Endothelial cell of umbilical vein (primary cell): Measurements from ENCODE around the gene ANKFN1. TPM values are rescaled to one million over a fixed set of nuclear protein-coding genes. Genes with fewer than 3 reads are reported as not detected.

ENCODE experiments used
- BruUV-seq: library from RNA; stranded (reverse); fragments of 400-500 nt; replicated peaks from 2 replicates; lab custom pipeline; 2021; lab: Mats Ljungman, UMichigan
- CTCF ChIA-PET: fragments of 300-600, 350-600 bp; sonication (Branson Sonifier 250); formaldehyde crosslinking; loops from one replicate; lab custom pipeline; 2021; ENCODE audit warnings: antibody characterized with exemption, inconsistent platforms; lab: Charles Lee
- POLR2A ChIA-PET: fragments of 300-600, 350-600 bp; sonication (Branson Sonifier 250); formaldehyde crosslinking; loops from one replicate; lab custom pipeline; 2021; ENCODE audit warnings: antibody characterized with exemption, inconsistent platforms; lab: Charles Lee
- DNase-seq: peaks from one replicate; pipeline ENCODE4 v3.0.0-alpha.2; 2011; ENCODE audit warnings: low read depth, low spot score
- FAIRE-seq: peaks from 2 replicates; lab custom pipeline; 2011; peaks lifted over from hg19 to GRCh38; lab: Jason Lieb, UNC
- H2AFZ ChIP-seq: 2 replicates; pipeline ENCODE4 v1.6.0; 2012; ENCODE audit warnings: low read depth, low read length, control low read depth, inconsistent platforms
- H3K27ac ChIP-seq: 2 replicates; pipeline ENCODE4 v1.5.1; 2011; ENCODE audit warnings: low read depth, mild to moderate bottlenecking, control low read depth, low read length, moderate library complexity; ENCODE audit not compliant: insufficient read depth
- H3K27me3 ChIP-seq, 2 experiments: 2 replicates each; pipeline versions ENCODE4 v1.6.0 to v1.6.1; 2011; ENCODE audit warnings: low read length in 2 of 2, mixed read lengths in 1 of 2; ENCODE audit not compliant: control insufficient read depth in 2 of 2, insufficient read depth in 2 of 2
- H3K36me3 ChIP-seq, 2 experiments: 2 replicates in 1 of 2; 3 replicates in 1 of 2; pipeline ENCODE4 v1.5.1; 2011; ENCODE audit warnings: low read length in 2 of 2, mild to moderate bottlenecking in 1 of 2, moderate library complexity in 1 of 2; ENCODE audit not compliant: control insufficient read depth in 2 of 2, insufficient read depth in 2 of 2; ENCODE audit errors: extremely low read depth in 1 of 2
- H3K4me1 ChIP-seq: 3 replicates; pipeline ENCODE4 v1.5.1; 2011; ENCODE audit warnings: mild to moderate bottlenecking, low read length; ENCODE audit not compliant: control insufficient read depth, insufficient read depth; ENCODE audit errors: extremely low read depth
- H3K4me2 ChIP-seq: 2 replicates; pipeline ENCODE4 v1.6.1; 2011; ENCODE audit warnings: low read length, control low read depth, mixed read lengths; ENCODE audit not compliant: insufficient read depth
- H3K4me3 ChIP-seq, 3 experiments: fragments of 200-600 bp in 1 of 3; sonication (generic), shearing (Covaris generic) in 1 of 3; replicated peaks in 1 of 3; 2 replicates each; pipeline ENCODE4 v1.5.1; 2011 to 2016; ENCODE audit warnings: control low read depth in 3 of 3, low read length in 3 of 3, mild to moderate bottlenecking in 2 of 3, inconsistent platforms in 1 of 3, low read depth in 1 of 3, moderate library complexity in 1 of 3; ENCODE audit not compliant: insufficient read depth in 1 of 3
- H3K79me2 ChIP-seq: 2 replicates; pipeline ENCODE4 v1.6.0; 2012; ENCODE audit warnings: low read length, inconsistent platforms; ENCODE audit not compliant: control insufficient read depth, insufficient read depth
- H3K9ac ChIP-seq: replicated peaks from 2 replicates; pipeline ENCODE3; 2011; ENCODE audit warnings: low read length, control low read depth; ENCODE audit not compliant: insufficient read depth; ENCODE audit errors: extremely low read depth
- H3K9me1 ChIP-seq: replicated peaks from 3 replicates; pipeline ENCODE4 v1.6.0; 2011; ENCODE audit warnings: mild to moderate bottlenecking, low read length; ENCODE audit not compliant: control insufficient read depth, insufficient read depth; ENCODE audit errors: extremely low read depth
- H3K9me3 ChIP-seq: replicated peaks from 2 replicates; pipeline ENCODE4 v1.5.1; 2012; ENCODE audit warnings: low read length, inconsistent platforms; ENCODE audit not compliant: control insufficient read depth, insufficient read depth
- H4K20me1 ChIP-seq: replicated peaks from 2 replicates; pipeline ENCODE3; 2011; ENCODE audit warnings: mild to moderate bottlenecking, low read length; ENCODE audit not compliant: control insufficient read depth, insufficient read depth; ENCODE audit errors: extremely low read depth
- CTCF ChIP-seq, 2 donors: IDR thresholded peaks; 1 replicate in 1 of 2; 2 replicates in 1 of 2; pipeline ENCODE4 v1.5.1; 2011; ENCODE audit warnings: low read length in 2 of 2, mild to moderate bottlenecking in 2 of 2, moderate library complexity in 2 of 2, control low read depth in 1 of 2, inconsistent platforms in 1 of 2, low read depth in 1 of 2; ENCODE audit not compliant: insufficient read depth in 1 of 2; ENCODE audit errors: extremely low read depth in 1 of 2
- GATA2 ChIP-seq: IDR thresholded peaks from 2 replicates; pipeline ENCODE4 v1.7.0; 2011; ENCODE audit warnings: low read depth, mild to moderate bottlenecking, moderate library complexity, mixed read lengths, low read length; ENCODE audit not compliant: insufficient read length, insufficient read depth
- JUN ChIP-seq: IDR thresholded peaks from 2 replicates; pipeline ENCODE4 v1.6.1; 2011; ENCODE audit warnings: borderline replicate concordance, low read depth; ENCODE audit not compliant: insufficient read length, insufficient read depth
- MAX ChIP-seq: IDR thresholded peaks from 2 replicates; pipeline ENCODE4 v1.6.1; 2011; ENCODE audit not compliant: insufficient read depth, insufficient read length
- MYC ChIP-seq: IDR thresholded peaks from one replicate; pipeline ENCODE4 v1.6.1; 2011; ENCODE audit warnings: mild to moderate bottlenecking, low read depth, low read length
- dilution Hi-C: fragments of 300-500 bp; cut with MboI; formaldehyde crosslinking; loops from one replicate; pipeline ENCODE4 v1.15.0; 2019; ENCODE audit warnings: low sequenced_read_pairs; ENCODE audit not compliant: extremely low pct_ligation_motif_present
- intact Hi-C: fragments of 100-400 bp; cut with micrococcal nuclease; formaldehyde crosslinking; loops from one replicate; pipeline ENCODE4 v1.10.0; 2022
- polyA plus RNA-seq, 4 experiments: library from polyadenylated mRNA; depleted of rRNA in 3 of 4; stranded (reverse) in 3 of 4; unstranded in 1 of 4; fragments of >200 nt; gene quantifications; 2 replicates each; pipeline versions ENCODE4 v1.2.1 to v1.2.3, GENCODE V29; 2011 to 2012; ENCODE audit warnings: missing spikeins in 1 of 4
- total RNA-seq: library from RNA; stranded (reverse); gene quantifications from 2 replicates; pipeline ENCODE4 v1.2.3, GENCODE V29; 2021

ANKFN1 gene
- total and polyA plus RNA-seq, 2 donors (not counting 3 experiments of a cell fraction or from before 2014, with no cell fraction given) = 0.15 TPM; not detected in 1

DNA sequence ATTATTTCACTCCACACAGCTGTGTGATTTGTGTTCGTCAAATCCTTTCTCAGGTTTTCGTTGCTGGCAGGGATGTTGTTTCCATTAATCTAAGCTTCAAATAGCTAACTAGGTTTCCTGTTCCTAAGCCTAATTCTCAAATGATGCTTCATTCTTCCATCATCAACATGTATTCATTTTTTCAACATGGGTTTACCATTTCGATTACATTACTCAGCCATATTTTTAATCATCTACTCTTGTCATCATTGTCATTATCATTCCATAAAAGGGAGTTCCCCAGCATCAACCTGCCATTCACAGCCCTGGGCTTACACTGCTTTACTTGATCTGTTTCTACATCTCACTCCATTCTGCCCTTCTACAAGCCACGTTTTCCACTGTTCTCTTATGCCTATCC is 33.3 kb upstream of the ANKFN1 start:
- Histone ChIP-seq H2AFZ (no peak overlapping the region), H4K20me1 (no peaks in the 10 kb centered on the region), H3K9ac (no peak overlapping the region), H3K4me2 (no peak overlapping the region), H3K9me1 (no peaks in the 10 kb centered on the region), H3K27ac (no peak overlapping the region), H3K9me3 (no peaks in the 10 kb centered on the region), H3K4me3 (no peak overlapping the region), H3K27me3 (peaks cover 3 to 4% of the 10 kb centered on the region in 2 experiments), H3K79me2 (no peaks in the 10 kb centered on the region), H3K4me1 (no peaks in the 10 kb centered on the region), H3K36me3 (no peaks in the 10 kb centered on the region)
- dilution Hi-C loops (no loop called here), intact Hi-C loops (no loop called here)
- POLR2A ChIA-PET = no interaction called here
- TF ChIP-seq CTCF (IDR thresholded peaks at IDR 0.05; ENCODE audit: extremely low read depth in 1 of 2, insufficient read depth in 1 of 2, low read depth in 1 of 2, low read length in 2 of 2) (no peak), MYC (no peak), GATA2 (no peak), JUN (no peak), MAX (no peak)
- CTCF ChIA-PET = interaction anchor here (1.0 to 3.6 kb wide), 6 partner anchors 131 to 596 kb away, joined by 3 to 16 read pairs (median 5); no protein-coding TSS in a partner anchor
- no TSS peak for BruUV-seq
- DNase-seq (no peak), FAIRE-seq (no peak)
